ENCODE results near the gene GAMT.
"Not testable (repeated sequence)": the region's sequence is repeated elsewhere in the genome, so short reads cannot be mapped to it uniquely, and the experiment has no call there.

The GAMT gene

DNA sequence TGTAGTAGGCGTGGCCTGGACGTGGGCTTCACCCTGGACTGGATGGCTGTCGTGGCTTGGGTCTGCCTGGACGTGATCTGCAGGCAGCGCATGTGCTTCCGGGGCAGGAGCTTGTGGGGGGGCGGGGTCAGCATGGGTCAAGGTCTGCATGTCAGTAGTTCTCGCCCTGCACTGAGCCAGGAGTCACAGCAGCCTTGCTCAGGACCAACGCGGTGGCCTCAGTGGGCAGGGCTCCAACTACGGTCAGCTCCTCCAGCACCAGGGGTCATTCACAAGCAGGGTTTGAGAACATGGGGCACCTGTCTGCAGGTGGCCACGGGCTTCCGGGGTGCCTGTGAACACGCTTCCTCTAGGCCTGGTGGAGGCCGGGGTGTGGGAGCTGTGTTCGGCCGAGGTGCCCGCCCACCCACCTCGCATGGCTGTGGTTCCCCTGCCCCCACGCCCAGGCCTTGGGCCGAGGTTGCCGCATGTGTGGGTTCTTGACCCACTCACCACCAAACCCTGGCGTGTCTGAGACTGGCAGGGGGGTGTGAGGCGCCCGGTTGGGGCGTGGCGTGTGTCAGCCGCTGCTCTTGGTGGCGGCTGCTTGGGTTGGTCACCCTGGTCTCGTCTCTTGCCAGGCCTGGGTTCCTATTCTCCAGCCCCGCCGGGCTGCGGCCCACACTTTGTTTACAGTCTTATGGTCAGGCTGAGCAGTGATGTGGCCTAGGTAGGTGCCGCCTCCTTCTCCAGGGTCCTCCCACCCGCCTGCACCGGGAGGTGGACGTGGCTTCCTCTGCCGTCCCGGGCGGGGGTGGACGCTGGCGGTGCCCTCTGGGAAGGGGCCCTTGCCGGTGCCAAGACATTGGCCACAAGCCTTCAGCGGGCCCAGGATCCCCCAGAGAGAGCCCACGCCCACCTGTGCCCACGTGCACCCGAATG is 32.0 kb upstream of the GAMT start:
- no peak for DNase-seq (ENCODE audit: low spot score)

DNA sequence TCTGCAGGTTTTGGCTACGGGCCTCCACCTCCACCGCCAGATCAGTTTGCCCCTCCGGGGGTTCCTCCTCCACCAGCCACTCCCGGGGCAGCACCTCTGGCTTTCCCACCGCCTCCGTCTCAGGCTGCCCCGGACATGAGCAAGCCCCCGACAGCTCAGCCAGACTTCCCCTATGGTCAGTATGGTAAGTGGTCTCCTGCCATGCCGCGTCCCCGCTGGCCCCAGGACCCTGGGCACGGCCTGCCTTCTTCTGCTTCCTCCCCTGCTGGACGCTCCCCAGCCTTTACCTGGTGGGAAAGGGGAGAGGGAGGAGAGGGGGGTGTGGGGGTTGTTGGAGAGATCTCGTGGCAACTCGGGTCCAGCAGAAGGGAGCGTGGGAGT is 31.2 kb upstream of the GAMT start:
- no peak for DNase-seq (ENCODE audit: low spot score)

- DNase-seq (ENCODE audit: low spot score) = no peak
Observed at GRCh38 chr19:1431759-1432506, 30.6 kb upstream of the GAMT start.

GRCh38 chr19:1430246-1430645 is 28.9 kb upstream of the GAMT start:
- no peak for DNase-seq (ENCODE audit: low spot score)

DNA sequence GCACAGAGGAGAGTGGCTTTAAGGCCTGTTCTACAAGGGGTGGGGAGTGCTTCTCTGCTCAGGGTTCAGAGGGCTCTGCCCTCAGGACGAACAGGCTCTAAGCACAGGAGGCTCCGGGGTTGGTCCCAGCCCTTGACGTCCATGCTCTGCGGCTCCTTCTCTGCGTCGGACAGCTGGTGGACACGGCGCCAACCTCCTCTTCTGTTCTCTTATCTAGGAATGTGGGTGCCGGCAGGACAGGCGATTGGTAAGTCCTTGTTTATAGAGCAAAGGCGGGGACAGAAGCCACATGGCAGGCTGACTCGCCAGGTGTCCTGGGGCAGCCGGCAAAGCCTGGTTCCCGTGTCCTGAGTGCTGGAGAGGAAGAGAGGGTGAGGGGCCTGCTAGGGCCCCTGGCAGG is 28.4 kb upstream of the GAMT start:
- no peak for DNase-seq (ENCODE audit: low spot score)

- no peak for DNase-seq (ENCODE audit: low spot score)
Observed at GRCh38 chr19:1428738-1429391, 27.5 kb upstream of the GAMT start.

- DNase-seq (ENCODE audit: low spot score) = no peak
Observed at GRCh38 chr19:1427221-1427920, 26.0 kb upstream of the GAMT start.

DNA sequence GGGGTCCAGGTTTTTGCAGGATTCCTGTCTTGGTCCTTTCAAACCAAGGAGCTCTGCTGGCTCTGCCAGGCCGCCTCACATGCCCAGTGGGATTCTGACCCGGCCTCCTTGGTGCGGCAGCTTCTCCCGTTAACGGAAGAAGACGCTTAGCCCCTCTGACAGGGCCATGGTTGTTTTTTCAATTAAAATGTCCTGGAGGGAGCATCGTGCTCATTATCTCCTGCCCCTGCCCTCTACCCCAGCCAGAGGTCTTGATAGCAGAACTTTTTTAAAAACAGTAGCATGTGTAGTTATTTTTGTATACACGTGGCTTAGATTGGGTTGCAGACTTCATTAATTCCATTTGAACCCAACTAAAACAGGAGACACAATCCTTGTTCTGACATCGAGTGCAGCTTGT is 25.4 kb upstream of the GAMT start:
- DNase-seq (ENCODE audit: low spot score) = no peak

DNA sequence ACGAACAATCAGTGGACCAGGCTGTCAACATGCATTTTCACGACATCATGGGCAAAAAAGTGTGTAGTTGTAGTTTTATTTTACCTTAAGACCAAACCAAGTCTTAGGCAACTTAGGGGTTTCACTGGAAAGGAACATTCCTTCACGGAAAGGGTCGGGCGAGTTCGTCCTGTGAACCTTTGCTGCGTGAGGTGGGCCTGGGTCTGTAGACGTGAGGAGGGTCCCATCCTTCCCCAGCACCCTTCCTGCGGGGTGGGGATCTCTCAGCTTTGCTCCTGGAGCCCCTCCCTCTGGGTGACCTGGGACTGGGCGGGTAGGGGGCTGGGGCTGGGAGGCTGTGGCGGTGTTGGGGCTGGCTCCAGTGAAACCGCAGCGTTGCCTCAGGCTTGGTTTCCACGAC is 24.6 kb upstream of the GAMT start:
- no peak for DNase-seq (ENCODE audit: low spot score)

DNA sequence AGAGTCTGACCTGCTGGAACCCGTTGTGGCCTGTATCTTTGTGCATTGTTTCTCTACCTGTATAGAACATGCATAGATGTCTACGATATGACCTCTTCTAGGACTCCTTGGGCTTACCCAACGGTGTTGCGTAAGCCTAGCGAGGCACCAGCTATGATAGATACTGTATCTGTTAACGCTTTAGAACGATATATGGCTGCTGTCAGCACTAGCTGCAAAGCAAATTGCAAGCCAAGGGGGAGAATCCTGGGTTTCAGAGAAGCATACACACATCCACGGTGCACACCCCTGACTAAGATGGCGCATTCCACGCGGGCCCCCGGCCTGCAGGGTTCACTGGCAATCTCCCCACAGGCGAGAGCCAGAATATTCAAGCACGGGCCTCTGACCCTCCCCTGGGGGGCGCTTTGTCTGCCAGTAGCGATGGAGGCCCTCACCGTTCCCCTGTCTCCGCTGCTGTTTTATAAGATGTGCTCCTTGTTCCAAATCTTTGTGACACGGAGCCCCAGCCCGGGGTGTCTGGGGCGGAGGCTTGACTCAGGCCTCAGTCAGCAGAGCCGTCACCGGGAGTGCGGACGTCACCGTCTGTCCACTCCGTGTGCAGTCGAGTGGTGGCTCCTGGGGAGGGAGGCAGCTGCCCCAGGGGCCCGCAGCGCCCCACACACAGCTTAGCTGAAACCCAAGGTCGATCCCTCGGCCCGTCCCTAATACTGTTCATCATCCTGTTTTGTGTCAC is 23.9 kb upstream of the GAMT start:
- no peak for DNase-seq (ENCODE audit: low spot score)

GRCh38 chr19:1424192-1424955 is 23.0 kb upstream of the GAMT start:
- no peak for DNase-seq (ENCODE audit: low spot score)

DNA sequence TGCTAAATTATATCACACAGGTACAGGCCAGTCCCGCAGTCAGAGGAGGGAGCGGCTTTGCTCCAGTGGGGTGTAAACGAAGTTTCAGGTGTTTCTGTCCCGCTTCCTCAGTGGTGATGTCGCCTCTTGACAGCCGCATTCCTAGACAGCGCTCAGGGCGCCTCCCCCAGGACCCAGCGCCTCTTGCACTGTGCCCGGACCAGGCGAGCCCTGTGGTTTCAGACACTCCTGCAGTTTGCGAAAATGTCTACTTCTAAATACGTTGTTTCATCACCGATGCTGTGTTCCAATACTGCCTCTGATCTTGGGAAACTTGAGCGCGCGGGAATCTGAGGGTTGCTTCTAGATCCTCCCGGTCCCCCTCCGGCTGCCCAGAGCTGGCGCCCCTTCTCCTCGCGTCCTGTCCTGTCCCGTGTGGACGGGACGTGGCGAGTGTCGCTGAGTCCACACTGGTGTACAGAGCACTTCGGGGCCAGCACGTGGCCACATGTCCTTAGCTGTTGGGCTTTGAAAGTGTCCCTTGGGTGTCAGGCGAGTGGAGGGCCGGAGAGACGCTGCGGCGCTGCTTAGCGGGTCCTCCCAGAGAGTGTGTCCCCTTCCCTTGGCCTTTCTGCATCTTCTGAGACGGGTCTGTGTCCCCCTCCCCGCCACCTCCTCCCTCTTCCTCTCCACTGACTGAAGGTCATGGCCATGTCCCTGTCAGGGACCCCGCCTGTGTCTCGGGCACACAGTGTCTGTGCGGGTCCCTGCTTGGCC is 22.3 kb upstream of the GAMT start:
- no peak for DNase-seq (ENCODE audit: low spot score)

DNA sequence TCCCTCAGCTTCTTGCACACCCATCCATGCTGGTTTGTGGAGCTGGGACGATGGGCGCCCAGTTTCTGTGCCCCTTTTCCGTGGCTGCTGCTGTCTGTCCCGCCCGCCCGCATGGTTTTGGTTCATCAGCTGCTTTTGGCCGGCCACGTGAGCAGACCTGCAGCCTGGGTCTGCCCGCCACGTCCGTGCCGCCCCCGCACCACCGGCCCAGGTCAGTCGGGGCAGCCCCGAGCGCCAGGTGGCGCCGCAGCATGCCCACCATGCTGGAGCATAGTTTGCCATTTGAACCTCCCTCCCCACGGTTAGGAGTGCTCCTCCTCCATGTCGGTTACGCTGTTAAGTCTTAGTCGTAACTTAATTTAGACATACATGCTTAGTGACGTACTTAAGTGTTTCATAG is 21.6 kb upstream of the GAMT start:
- DNase-seq (ENCODE audit: low spot score) = no peak

DNA sequence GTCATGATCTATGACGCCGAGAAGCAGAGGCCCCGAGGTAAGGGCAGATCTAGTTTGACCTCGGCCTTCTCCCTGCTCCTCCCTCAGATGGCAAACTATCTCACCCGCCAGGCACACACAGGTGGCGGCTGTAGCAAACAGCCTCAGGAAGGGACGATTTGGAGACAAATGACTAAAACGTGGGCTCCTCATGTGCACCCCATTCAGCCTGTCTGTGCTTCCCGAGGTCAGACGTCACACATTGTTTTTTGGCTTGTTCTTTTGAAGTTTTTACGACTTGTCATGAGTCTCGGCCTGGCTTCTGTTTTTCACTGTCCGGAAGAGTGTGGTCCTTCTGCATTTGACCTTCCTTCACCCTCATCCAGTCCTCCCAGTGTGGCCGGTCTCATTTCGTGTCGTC is 21.0 kb upstream of the GAMT start:
- no peak for DNase-seq (ENCODE audit: low spot score)

GRCh38 chr19:1421958-1422305 is 20.6 kb upstream of the GAMT start:
- no peak for DNase-seq (ENCODE audit: low spot score)

DNA sequence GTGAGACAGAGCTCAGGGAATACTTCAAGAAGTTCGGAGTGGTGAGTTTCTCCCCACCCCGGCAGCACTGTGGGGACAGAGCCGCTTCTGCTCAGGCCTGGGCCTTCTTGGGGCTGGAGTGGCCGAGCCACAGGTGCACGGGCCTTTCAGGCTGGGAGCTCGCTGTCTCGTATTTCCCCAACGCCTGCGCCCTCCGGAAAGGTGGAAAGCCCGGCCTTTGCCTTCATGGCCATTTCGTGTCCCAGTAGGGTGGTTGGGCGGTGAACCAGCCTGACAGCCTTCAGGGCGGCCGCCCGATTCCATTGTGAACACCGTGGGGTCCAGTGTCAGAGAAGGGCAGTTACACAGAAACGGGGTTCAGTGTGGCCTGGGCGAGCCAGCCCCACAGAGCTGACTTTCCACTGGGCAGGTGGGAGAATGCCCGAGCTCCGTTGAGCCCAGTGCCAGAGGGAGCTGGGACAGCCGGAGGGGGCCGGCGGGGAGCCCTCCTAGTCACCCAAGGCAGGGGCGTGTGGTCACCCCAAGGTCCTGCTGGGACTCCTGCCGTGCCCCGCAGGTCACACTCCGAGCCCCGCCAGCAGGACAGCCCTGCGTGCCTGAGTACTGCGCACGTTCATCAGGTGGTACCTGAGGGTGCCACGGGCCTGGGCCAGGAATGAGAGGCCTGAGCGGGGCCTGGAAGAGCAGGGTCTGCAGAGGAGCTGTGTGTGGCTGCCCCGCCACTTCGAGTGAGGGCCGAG is 20.0 kb upstream of the GAMT start:
- no peak for DNase-seq (ENCODE audit: low spot score)

DNA sequence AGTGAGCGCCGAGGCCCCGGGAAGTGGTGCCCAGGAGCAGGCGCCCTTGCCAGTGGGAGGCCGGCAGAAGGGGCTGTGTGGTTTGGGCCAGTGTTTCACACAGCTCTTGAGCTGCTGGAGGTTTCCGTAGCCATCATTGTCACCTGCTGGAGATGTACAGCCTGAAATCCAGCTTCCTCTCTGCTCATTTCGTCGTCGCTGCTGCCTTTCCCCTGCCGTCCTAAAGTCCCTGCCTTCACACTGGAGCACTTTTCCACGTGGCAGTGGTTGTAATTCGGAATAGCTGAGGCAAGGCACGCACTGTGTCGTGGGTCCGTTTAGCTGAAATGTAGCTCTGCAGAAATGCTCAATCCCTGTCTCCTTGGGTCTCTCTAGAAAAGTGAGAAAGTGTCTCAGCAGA is 19.2 kb upstream of the GAMT start:
- DNase-seq (ENCODE audit: low spot score) = no peak

- not testable (repeated sequence) for DNase-seq (ENCODE audit: low spot score)
Observed at GRCh38 chr19:1420085-1420484, 18.7 kb upstream of the GAMT start.

DNA sequence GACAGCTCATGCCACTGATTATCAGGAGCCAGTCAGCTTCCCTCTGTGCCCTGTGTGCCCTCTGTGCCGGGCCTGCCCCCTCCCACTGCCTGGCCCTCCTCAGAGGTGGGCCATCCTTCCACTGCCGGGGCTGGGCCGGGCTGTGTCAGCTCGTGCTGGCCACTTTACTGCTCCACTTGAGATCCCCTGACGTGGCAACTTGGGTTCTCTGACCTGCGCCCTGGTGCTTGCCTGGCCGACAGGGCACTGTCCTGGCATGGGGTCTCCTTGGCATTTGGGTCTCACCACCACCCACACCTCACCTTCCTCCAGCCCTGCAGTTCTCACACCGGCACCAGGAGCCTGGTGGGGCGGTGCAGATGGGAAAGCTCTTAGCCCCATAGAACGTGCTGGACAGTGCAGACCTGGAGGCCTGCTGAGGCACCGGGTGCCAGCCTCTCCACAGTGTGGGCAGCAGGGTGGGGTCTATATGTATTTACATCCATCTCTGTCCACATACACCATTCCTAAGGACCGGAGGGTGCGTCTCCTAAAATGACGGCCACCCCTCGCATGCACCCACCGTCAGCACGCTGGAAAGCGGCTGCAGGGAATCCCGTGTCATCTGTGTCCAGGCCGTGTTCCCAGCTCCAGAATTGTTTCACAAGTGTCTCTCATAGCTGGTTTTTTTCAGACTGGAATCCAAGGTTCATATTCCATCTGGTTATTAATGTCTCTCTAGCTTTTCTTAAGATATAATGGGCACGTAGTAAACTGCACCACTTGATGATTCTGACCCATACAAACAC is 17.8 kb upstream of the GAMT start:
- DNase-seq (ENCODE audit: low spot score) = no peak

Data from putamen (tissue), 1 donor.